GM12878 (cell line): ENCODE measurements around the gene C1GALT1. TPM values are rescaled to one million over a fixed set of nuclear protein-coding genes. Genes with fewer than 3 reads are reported as not detected.

Experiments
- ATAC-seq: fragments of 200-7000 bp; cut with Tn5 transposase; 3 replicates; pipeline ENCODE4 v1.9.1; 2020; ENCODE audit warnings: mild to moderate bottlenecking, moderate library complexity
- BruUV-seq: library from RNA; stranded (reverse); fragments of 400-500 nt; replicated peaks from 2 replicates; lab custom pipeline; 2021; lab: Mats Ljungman, UMichigan
- CTCF ChIA-PET: fragments of 300-600 bp; sonication (Branson Sonifier 250); formaldehyde crosslinking; extraction: SDS; loops from one replicate; lab custom pipeline; 2021; ENCODE audit warnings: inconsistent platforms; lab: Yijun Ruan, JAX
- POLR2A ChIA-PET: fragments of 350-600 bp; formaldehyde crosslinking; extraction: SDS; loops from one replicate; lab custom pipeline; 2021; ENCODE audit warnings: inconsistent platforms; lab: Charles Lee
- RAD21 ChIA-PET: fragments of 300-600 bp; sonication (Branson Sonifier 250); formaldehyde crosslinking; loops from one replicate; lab custom pipeline; 2023; ENCODE audit warnings: antibody characterized with exemption; ENCODE audit not compliant: unreplicated experiment; lab: Charles Lee
- SMC1A ChIA-PET: fragments of 300-600 bp; sonication (Branson Sonifier 250); formaldehyde crosslinking; loops from one replicate; lab custom pipeline; 2023; ENCODE audit not compliant: unreplicated experiment, uncharacterized antibody; lab: Charles Lee
- DNase-seq: peaks from one replicate; pipeline ENCODE4 v3.0.0-alpha.2; 2011; ENCODE audit warnings: low read depth, low spot score
- FAIRE-seq: peaks from 3 replicates; lab custom pipeline; 2011; peaks lifted over from hg19 to GRCh38; lab: Jason Lieb, UNC
- H2AFZ ChIP-seq: 2 replicates; pipeline ENCODE4 v1.6.0; 2011; ENCODE audit warnings: low read depth, low read length, control low read depth; ENCODE audit not compliant: control insufficient read depth
- H3K27ac ChIP-seq: 2 replicates; pipeline ENCODE4 v1.5.1; 2011; ENCODE audit warnings: control low read depth; ENCODE audit not compliant: control insufficient read depth, insufficient read depth
- H3K27me3 ChIP-seq, 2 experiments: replicated peaks in 1 of 2; 2 replicates each; pipeline versions ENCODE4 v1.6.0 to v1.6.1; 2011; ENCODE audit warnings: low read length in 1 of 2; ENCODE audit not compliant: control insufficient read depth in 2 of 2, insufficient read depth in 2 of 2
- H3K36me3 ChIP-seq, 2 experiments: 2 replicates each; pipeline ENCODE4 v1.5.1; 2011; ENCODE audit warnings: low read length in 1 of 2; ENCODE audit not compliant: control insufficient read depth in 2 of 2, insufficient read depth in 2 of 2
- H3K4me1 ChIP-seq: 2 replicates; pipeline ENCODE4 v1.6.1; 2011; ENCODE audit warnings: mild to moderate bottlenecking, low read length, moderate library complexity, mixed read lengths; ENCODE audit not compliant: control insufficient read depth, insufficient read depth
- H3K4me2 ChIP-seq: 2 replicates; pipeline ENCODE4 v1.6.0; 2011; ENCODE audit warnings: control low read depth; ENCODE audit not compliant: control insufficient read depth, insufficient read depth
- H3K4me3 ChIP-seq: fragments of 200-600 bp; sonication (generic); 2 replicates; pipeline ENCODE4 v1.5.1; 2016
- H3K79me2 ChIP-seq: 2 replicates; pipeline ENCODE4 v1.6.0; 2011; ENCODE audit warnings: low read length; ENCODE audit not compliant: control insufficient read depth, insufficient read depth
- H3K9ac ChIP-seq: 2 replicates; pipeline ENCODE4 v1.8.0; 2011; ENCODE audit warnings: low read length, control low read depth, mixed read lengths; ENCODE audit not compliant: control insufficient read depth, insufficient read depth
- H3K9me3 ChIP-seq: replicated peaks from 3 replicates; pipeline ENCODE4 v1.5.1; 2011; ENCODE audit warnings: mild to moderate bottlenecking, low read length; ENCODE audit not compliant: control insufficient read depth, insufficient read depth
- H4K20me1 ChIP-seq: 2 replicates; pipeline ENCODE4 v1.6.0; 2011; ENCODE audit not compliant: control insufficient read depth, insufficient read depth
- FOXM1 ChIP-seq: IDR thresholded peaks from 2 replicates; pipeline ENCODE4 v1.6.1; 2012; ENCODE audit warnings: low read depth, mild to moderate bottlenecking, inconsistent platforms, low read length, moderate library complexity
- IKZF2 ChIP-seq, 2 experiments: fragments of 450-650 bp; IDR thresholded peaks; 2 replicates each; pipeline ENCODE4 v1.6.1; 2017; ENCODE audit warnings: mild to moderate bottlenecking in 2 of 2, moderate library complexity in 2 of 2
- NBN ChIP-seq: fragments of 450-650 bp; IDR thresholded peaks from 2 replicates; pipeline ENCODE4 v1.6.1; 2016
- SMARCA5 ChIP-seq: fragments of 450-650 bp; IDR thresholded peaks from 2 replicates; pipeline ENCODE4 v1.6.1; 2017; ENCODE audit warnings: mild to moderate bottlenecking
- TAF1 ChIP-seq: IDR thresholded peaks from 2 replicates; pipeline ENCODE4 v1.6.1; 2011; ENCODE audit warnings: mild to moderate bottlenecking, low read depth, low read length, borderline replicate concordance
- TARDBP ChIP-seq: IDR thresholded peaks from 2 replicates; pipeline ENCODE4 v1.6.1; 2016; ENCODE audit warnings: borderline replicate concordance
- ZNF384 ChIP-seq: IDR thresholded peaks from 2 replicates; pipeline ENCODE4 v1.6.1; 2012; ENCODE audit warnings: low read depth, mild to moderate bottlenecking, low read length, improper control_type of control experiment, borderline replicate concordance
- WGBS: methylation state at CpG from one replicate; pipeline ENCODE4 v1.1.6; 2016; ENCODE audit warnings: low lambda C conversion rate; ENCODE audit not compliant: insufficient replicate concordance, insufficient coverage; ENCODE audit errors: missing lambda C conversion rate; 5-methylcytosine and 5-hydroxymethylcytosine counted together
- in situ Hi-C: fragments of 300-500 bp; cut with MboI; formaldehyde crosslinking; loops from 9 replicates; pipeline ENCODE4 v1.14.3; 2018; ENCODE audit warnings: mixed read lengths
- intact Hi-C: fragments of 100-400 bp; cut with micrococcal nuclease; formaldehyde crosslinking; loops from one replicate; pipeline ENCODE4 v1.14.2; 2022; ENCODE audit not compliant: unreplicated experiment
- polyA plus RNA-seq, 11 experiments: library from polyadenylated mRNA; depleted of rRNA in 4 of 11; unstranded in 6 of 11; stranded (reverse) in 5 of 11; fragments of >200 nt; fragmentation: Nextera tagmentation in 4 of 11; fragmentation: Illumina TruSeq in 1 of 11; extraction: Ambion mirVana in 4 of 11; extraction: Trizol in 1 of 11; gene quantifications; 1 replicate in 1 of 11; 2 replicates in 10 of 11; pipeline versions ENCODE4 v1.2.1 to v1.2.3, GENCODE V29; 2011 to 2016; ENCODE audit warnings: inconsistent platforms in 2 of 11, missing spikeins in 2 of 11, low read depth in 1 of 11
- total RNA-seq, 4 experiments: library from RNA; depleted of rRNA in 3 of 4; stranded (reverse); fragments of >200 nt in 3 of 4; fragmentation: Illumina TruSeq in 1 of 4; extraction: Trizol in 1 of 4; gene quantifications; 2 replicates each; pipeline versions ENCODE4 v1.2.1 to v1.2.3, GENCODE V29; 2013 to 2021
- TF ChIP-seq, protein P1 (sequence below): fragments of 450-650 bp; formaldehyde crosslinking; IDR thresholded peaks from 2 replicates; pipeline ENCODE4 v1.5.0; 2022; ENCODE audit warnings: mild to moderate bottlenecking, missing genetic modification characterization
- TF ChIP-seq, protein P2 (sequence below): IDR thresholded peaks from 2 replicates; pipeline ENCODE4 v1.6.1; 2011; ENCODE audit warnings: low read depth, low read length, improper control_type of control experiment, borderline replicate concordance

Gene C1GALT1
- total and polyA plus RNA-seq, 10 of the 15 experiments (the other 5 are each of a cell fraction or from before 2014, with no cell fraction given), result 1.6 to 25.0 (median 8.5) TPM

DNA sequence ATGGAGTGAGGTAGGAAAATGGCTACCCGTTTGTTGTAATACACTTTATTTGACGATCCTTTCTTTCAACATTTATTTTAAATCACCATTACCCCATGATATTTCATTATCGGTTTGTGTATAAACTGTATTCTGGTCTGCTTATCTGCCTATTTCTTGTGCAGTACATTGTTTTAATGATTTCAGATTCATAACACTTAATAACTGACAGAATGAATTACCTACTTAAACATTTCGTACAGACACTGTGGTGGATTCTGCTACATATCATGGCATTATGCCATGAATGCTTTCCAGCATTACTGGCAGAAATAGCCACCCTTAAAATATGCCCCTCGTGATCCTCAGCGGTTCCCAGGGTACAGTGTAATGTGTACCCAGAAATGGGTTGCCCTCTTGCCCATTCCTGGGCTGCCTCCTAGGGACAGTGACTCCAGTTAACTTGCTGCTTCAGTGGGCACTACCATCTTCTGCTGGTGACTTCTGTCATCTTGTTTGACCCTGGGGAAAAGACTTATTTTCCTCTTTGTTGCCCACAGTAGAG is 74.5 kb downstream of the C1GALT1 start:
- peak overlapping the region; percentile 66 for H3K4me2 ChIP-seq
- WGBS, result 73% methylated on average over 6 of the region's 6 CpGs
- H3K9ac ChIP-seq, result no peak overlapping the region
- no peaks in the 10 kb centered on the region for H3K36me3 ChIP-seq
- no peaks in the 10 kb centered on the region for H3K27me3 ChIP-seq
- peaks cover 28% of the 10 kb centered on the region for H3K4me1 ChIP-seq
- DNase-seq (no peak), ATAC-seq (no peak), FAIRE-seq (no peak)
- no peak overlapping the region for H2AFZ ChIP-seq
- ChIA-PET POLR2A (no interaction called here), RAD21 (interaction anchor here (4.0 kb wide), 1 partner anchor 74 kb away, joined by 34 read pairs; the partner anchor contains the start of gene C1GALT1)
- intact Hi-C loops, result loop anchor here (5.0 kb wide), 2 partner anchors 55 to 310 kb away; partner anchors contain the start of gene MIOS
- BruUV-seq, result no TSS peak
- no peak for TF ChIP-seq TAF1
- TF ChIP-seq FOXM1, result no peak
- TF ChIP-seq, all 136 proteins: peak for 0
- H3K79me2 ChIP-seq, result no peaks in the 10 kb centered on the region
- SMC1A ChIA-PET, result interaction anchor here (1.3 kb wide), 1 partner anchor 66 kb away, joined by 7 read pairs; no protein-coding TSS in a partner anchor
- no peaks in the 10 kb centered on the region; the same call in 1 of the 3 replicates for H3K9me3 ChIP-seq
- H3K27ac ChIP-seq, result 0 out of 2 replicates have a peak overlapping the region, but pooled peaks have one; percentile 59
- H4K20me1 ChIP-seq, result no peaks in the 10 kb centered on the region
- in situ Hi-C loops, result no loop called here
- no peak overlapping the region for H3K4me3 ChIP-seq
- CTCF ChIA-PET, result interaction anchor here (3.4 kb wide), 1 partner anchor 73 kb away, joined by 19 read pairs; the partner anchor contains the start of gene C1GALT1

DNA sequence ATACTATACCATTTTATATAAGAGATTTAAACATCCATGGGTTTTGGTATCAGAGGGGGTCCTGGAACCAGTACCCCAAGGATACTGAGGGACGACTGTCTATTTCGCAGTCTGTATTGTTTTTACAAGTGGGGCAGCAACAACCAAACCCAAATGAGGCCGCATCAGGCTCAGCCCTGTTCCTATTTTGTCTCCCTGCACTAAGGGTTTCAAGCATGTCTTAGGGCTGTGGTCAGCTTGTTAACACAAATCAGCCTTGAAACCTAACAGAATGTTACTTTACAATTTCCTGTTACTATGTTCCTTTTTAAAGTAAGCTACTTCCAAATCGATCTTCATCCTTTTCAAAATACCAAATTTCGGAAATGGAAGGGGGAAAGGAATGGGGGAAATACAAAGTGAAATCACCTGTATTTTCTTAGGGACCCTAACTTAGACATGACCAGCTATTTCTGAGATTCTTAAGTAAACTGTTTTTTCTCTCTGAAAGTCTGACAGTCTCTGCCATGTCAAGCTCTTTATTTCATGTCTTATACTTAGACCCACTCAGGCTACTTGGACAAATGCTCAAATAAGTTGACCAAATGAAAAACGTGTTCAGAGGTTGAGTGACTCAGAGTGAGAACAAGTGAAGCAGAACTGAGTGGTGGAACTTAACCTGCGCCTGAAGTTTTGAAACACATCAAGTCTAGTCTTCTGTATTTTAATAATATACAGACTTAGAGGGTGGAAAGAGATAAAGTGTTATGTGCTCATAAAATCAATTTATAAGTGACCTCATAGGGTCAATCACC is 75.8 kb downstream of the C1GALT1 start:
- Histone ChIP-seq H3K36me3 (no peaks in the 10 kb centered on the region), H2AFZ (no peak overlapping the region), H3K27ac (peak overlapping the region; percentile 59), H3K4me2 (peak overlapping the region; percentile 66), H3K9ac (no peak overlapping the region), H3K27me3 (no peaks in the 10 kb centered on the region), H3K4me3 (peak overlapping the region; percentile 47; the same call in 1 of the 2 replicates), H3K4me1 (peaks cover 20% of the 10 kb centered on the region), H3K79me2 (no peaks in the 10 kb centered on the region), H3K9me3 (no peaks in the 10 kb centered on the region; the same call in 1 of the 3 replicates), H4K20me1 (no peaks in the 10 kb centered on the region)
- RAD21 ChIA-PET, result interaction anchor here (0.7 to 4.0 kb wide), 9 partner anchors 8 to 311 kb away, joined by 3 to 34 read pairs (median 4); partner anchors contain the start of gene C1GALT1
- intact Hi-C loops, result loop anchor here (1.0 to 5.0 kb wide), 3 partner anchors 56 to 309 kb away; partner anchors contain the start of genes C1GALT1 and MIOS
- no TSS peak for BruUV-seq
- FAIRE-seq, result peak; percentile 96
- CTCF ChIA-PET, result interaction anchor here (0.8 to 3.4 kb wide), 3 partner anchors 65 to 167 kb away, joined by 3 to 19 read pairs (median 4); partner anchors contain the start of gene C1GALT1
- in situ Hi-C loops, result no loop called here
- SMC1A ChIA-PET, result interaction anchor here (0.7 to 2.7 kb wide), 13 partner anchors 8 to 154 kb away, joined by 3 to 16 read pairs (median 4); partner anchors contain the start of gene C1GALT1
- POLR2A ChIA-PET, result interaction anchor here (0.8 to 1.9 kb wide), 2 partner anchors 9 to 64 kb away, joined by 3 to 8 read pairs; no protein-coding TSS in a partner anchor
- peak; percentile 96 for ATAC-seq
- WGBS, result 12% methylated on average over 7 of the region's 7 CpGs
- DNase-seq, result peak; percentile 86
- TF ChIP-seq, protein P1, sequence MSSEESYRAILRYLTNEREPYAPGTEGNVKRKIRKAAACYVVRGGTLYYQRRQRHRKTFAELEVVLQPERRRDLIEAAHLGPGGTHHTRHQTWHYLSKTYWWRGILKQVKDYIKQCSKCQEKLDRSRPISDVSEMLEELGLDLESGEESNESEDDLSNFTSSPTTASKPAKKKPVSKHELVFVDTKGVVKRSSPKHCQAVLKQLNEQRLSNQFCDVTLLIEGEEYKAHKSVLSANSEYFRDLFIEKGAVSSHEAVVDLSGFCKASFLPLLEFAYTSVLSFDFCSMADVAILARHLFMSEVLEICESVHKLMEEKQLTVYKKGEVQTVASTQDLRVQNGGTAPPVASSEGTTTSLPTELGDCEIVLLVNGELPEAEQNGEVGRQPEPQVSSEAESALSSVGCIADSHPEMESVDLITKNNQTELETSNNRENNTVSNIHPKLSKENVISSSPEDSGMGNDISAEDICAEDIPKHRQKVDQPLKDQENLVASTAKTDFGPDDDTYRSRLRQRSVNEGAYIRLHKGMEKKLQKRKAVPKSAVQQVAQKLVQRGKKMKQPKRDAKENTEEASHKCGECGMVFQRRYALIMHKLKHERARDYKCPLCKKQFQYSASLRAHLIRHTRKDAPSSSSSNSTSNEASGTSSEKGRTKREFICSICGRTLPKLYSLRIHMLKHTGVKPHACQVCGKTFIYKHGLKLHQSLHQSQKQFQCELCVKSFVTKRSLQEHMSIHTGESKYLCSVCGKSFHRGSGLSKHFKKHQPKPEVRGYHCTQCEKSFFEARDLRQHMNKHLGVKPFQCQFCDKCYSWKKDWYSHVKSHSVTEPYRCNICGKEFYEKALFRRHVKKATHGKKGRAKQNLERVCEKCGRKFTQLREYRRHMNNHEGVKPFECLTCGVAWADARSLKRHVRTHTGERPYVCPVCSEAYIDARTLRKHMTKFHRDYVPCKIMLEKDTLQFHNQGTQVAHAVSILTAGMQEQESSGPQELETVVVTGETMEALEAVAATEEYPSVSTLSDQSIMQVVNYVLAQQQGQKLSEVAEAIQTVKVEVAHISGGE (CRISPR knock-in tag), result no peak
- TF ChIP-seq IKZF2 (IDR thresholded peaks at IDR 0.05) (peak; percentile 47 to 53; a peak in 1 of 4 replicates), TARDBP (no peak), NBN (peak; percentile 35; the same call in 1 of the 2 replicates), ZNF384 (no peak), SMARCA5 (0 out of 2 replicates have a peak, but pooled peaks have one; percentile 39)
- TF ChIP-seq, protein P2, sequence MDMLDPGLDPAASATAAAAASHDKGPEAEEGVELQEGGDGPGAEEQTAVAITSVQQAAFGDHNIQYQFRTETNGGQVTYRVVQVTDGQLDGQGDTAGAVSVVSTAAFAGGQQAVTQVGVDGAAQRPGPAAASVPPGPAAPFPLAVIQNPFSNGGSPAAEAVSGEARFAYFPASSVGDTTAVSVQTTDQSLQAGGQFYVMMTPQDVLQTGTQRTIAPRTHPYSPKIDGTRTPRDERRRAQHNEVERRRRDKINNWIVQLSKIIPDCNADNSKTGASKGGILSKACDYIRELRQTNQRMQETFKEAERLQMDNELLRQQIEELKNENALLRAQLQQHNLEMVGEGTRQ, result no peak
